Measurements from ENCODE around the gene TXNIP.

Gene TXNIP

GRCh38 chr1:146021622-146022402 is 25.4 kb upstream of the TXNIP start, which contains the start of gene HJV:
Gene HJV, minus strand, starts transcription at chr1:146021735. Its CDS starts 1,504 bp downstream, at chr1:146020231.
- Histone ChIP-seq H3K4me3 (ENCODE audit: low read depth, low read length) (no peak within 1 kb of the TSS), H3K4me1 (no peaks in the 10 kb centered on the region), H3K36me3 (no peaks in the 10 kb centered on the region), H3K27me3 (peaks cover 50% of the 10 kb centered on the region), H3K9me3 (no peaks in the 10 kb centered on the region)
- no peak for DNase-seq
- no peak for TF ChIP-seq CTCF (IDR thresholded peaks at IDR 0.05; ENCODE audit: low read depth, low read length)

- no peaks in the 10 kb centered on the region for H3K4me1 ChIP-seq
- no peak for DNase-seq
- peaks cover 55% of the 10 kb centered on the region for H3K27me3 ChIP-seq
- H3K36me3 ChIP-seq = no peaks in the 10 kb centered on the region
- no peaks in the 10 kb centered on the region for H3K9me3 ChIP-seq
- TF ChIP-seq CTCF (IDR thresholded peaks at IDR 0.05; ENCODE audit: low read depth, low read length) = no peak
- no peak overlapping the region for H3K4me3 ChIP-seq (ENCODE audit: low read depth, low read length)
These were observed 24.7 kb upstream of the TXNIP start for GRCh38 chr1:146021050-146021445.

DNA sequence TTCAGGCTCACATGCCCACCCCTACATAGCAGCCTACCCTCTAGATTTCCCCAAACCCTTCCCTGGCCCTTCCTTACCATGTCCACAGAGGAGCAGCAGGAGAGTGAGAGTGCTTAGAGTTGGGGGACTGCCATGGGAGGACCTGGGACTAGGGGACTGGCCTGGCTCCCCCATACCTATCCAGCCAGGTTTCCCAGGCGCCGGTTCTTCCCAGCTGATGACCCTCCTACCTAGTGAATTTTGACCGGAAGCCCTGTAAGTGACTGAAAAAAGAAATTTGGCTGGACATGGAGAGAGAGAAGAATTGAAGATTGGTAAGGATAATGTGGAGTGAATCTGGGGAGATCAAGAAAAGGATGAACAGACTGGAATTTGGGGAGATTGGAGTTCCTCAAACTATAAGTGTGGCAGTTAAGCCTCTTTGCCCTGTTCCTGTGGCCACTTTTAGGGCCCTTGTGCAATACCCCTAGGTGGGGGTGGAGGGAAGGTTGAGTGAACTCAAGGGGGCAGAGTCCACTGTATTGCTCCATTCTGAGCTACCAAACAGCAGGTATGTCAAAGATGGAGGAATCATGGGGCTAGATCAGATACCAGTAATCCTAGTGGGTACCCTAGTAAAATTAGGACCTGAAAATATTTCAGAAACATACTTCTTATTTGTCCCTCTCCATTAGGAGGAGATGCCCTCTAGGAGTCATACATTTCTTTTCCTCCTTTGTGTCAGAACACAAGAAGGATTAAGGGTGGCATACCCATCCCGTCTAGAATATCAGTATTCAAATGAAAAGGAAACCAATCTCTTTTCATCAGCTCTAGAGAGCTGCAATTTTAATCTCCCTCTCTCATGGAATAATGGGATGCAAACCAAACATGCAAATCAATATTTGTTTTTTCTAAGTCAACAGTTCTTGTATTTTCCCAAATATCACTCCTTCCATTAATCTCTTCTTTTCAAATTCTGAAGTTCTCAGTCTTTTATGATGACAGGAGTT is 24.0 kb upstream of the TXNIP start:
- no peaks in the 10 kb centered on the region for H3K36me3 ChIP-seq
- TF ChIP-seq CTCF (IDR thresholded peaks at IDR 0.05; ENCODE audit: low read depth, low read length) = no peak
- H3K27me3 ChIP-seq = peaks cover 55% of the 10 kb centered on the region
- DNase-seq = no peak
- H3K4me3 ChIP-seq (ENCODE audit: low read depth, low read length) = no peak overlapping the region
- no peaks in the 10 kb centered on the region for H3K4me1 ChIP-seq
- no peaks in the 10 kb centered on the region for H3K9me3 ChIP-seq

DNA sequence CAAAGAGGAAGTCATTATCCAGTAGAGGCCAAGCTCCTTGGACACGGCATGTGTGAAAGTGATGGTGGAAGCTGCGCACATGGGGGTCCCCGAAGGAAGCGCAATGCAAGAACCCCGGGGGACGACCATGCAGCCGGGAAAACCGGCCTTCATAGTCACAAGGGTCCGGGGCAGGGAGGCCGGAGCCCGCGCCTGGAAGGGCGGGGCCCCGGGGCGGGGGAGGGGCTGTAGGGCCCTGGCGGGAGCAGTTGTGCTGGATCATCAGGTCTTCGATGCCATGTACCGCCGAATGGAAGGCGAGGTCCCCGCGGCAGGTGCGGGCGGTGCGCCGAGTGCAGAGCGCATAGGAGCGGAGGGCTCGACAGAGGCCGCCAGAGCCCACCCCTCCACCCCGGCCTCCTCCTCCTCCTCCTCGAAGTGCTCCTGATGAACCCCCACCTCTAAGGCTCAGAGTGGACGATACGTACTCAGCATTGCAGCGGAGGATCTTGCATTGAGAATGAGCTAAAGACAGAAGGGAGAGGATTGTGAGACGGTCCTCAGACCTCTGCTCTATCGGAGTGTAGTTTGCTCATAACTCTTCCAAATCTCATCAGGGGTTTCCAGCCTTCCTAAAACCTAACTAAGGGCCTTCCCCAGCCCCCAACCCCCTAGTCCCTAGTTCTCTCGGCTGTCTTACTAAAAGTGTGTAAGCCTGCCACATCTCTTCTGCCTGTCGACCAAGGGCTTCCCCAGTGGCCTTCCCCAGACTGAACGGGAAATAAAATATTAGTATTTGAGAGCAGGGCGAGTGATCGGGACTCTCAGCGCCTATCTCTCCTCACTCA is 23.1 kb upstream of the TXNIP start:
- Histone ChIP-seq H3K36me3 (no peaks in the 10 kb centered on the region), H3K27me3 (peaks cover 61% of the 10 kb centered on the region), H3K9me3 (no peaks in the 10 kb centered on the region), H3K4me1 (no peaks in the 10 kb centered on the region), H3K4me3 (ENCODE audit: low read depth, low read length) (no peak overlapping the region)
- no peak for DNase-seq
- no peak for TF ChIP-seq CTCF (IDR thresholded peaks at IDR 0.05; ENCODE audit: low read depth, low read length)

GRCh38 chr1:146016891-146017290 is 20.5 kb upstream of the TXNIP start:
- TF ChIP-seq CTCF (IDR thresholded peaks at IDR 0.05; ENCODE audit: low read depth, low read length) = no peak
- Histone ChIP-seq H3K27me3 (peaks cover 59% of the 10 kb centered on the region), H3K36me3 (no peaks in the 10 kb centered on the region), H3K9me3 (no peaks in the 10 kb centered on the region), H3K4me1 (no peaks in the 10 kb centered on the region), H3K4me3 (ENCODE audit: low read depth, low read length) (no peak overlapping the region)
- DNase-seq = no peak

All from BE2C (cell line).